OCI-LY1 (cell line): ENCODE results near the gene KRT26.

Experiments
- CTCF ChIP-seq: fragments of 200-600 bp; sonication (generic), shearing (Covaris generic); IDR thresholded peaks from 2 replicates; pipeline ENCODE4 v1.5.1; 2017; ENCODE audit warnings: mild to moderate bottlenecking, antibody characterized with exemption, low read length, moderate library complexity, mixed read lengths
- EZH2 ChIP-seq: fragments of 200-600 bp; sonication (generic), shearing (Covaris generic); IDR thresholded peaks from 2 replicates; pipeline ENCODE4 v1.8.0; 2017; ENCODE audit warnings: borderline replicate concordance, mixed run types, mild to moderate bottlenecking, antibody characterized with exemption, low read length, moderate library complexity, mixed read lengths

GRCh38 chr17:40796846-40797245, 24.8 kb upstream of the KRT26 start:
- TF ChIP-seq CTCF: no peak
- no peak for TF ChIP-seq EZH2
